HG03064 (cell line): Measurements from ENCODE around the gene PRODH2.
"Not testable (repeated sequence)": the region's sequence is repeated elsewhere in the genome, so short reads cannot be mapped to it uniquely, and the experiment has no call there.

Experiments
- ATAC-seq: cut with Tn5 transposase; IDR thresholded peaks from one replicate; pipeline ENCODE4 v1.9.1; 2021; ENCODE audit warnings: low read depth; ENCODE audit not compliant: unreplicated experiment

The PRODH2 gene

GRCh38 chr19:35843676-35844481 is 31.2 kb upstream of the PRODH2 start:
- ATAC-seq, result no peak

- ATAC-seq, result no peak
These were observed 30.1 kb upstream of the PRODH2 start for GRCh38 chr19:35842666-35843272.

GRCh38 chr19:35841961-35842595 is 29.4 kb upstream of the PRODH2 start:
- ATAC-seq, result no peak

- not testable (repeated sequence) for ATAC-seq
These were observed 23.5 kb upstream of the PRODH2 start for GRCh38 chr19:35836096-35836495.

- no peak for ATAC-seq
These were observed 21.3 kb upstream of the PRODH2 start for GRCh38 chr19:35833972-35834371.

GRCh38 chr19:35832054-35832453 is 19.4 kb upstream of the PRODH2 start:
- no peak for ATAC-seq

- ATAC-seq, result no peak
These were observed 18.3 kb upstream of the PRODH2 start for GRCh38 chr19:35830986-35831385.

GRCh38 chr19:35828692-35829301 is 16.2 kb upstream of the PRODH2 start:
- ATAC-seq, result no peak

- no peak for ATAC-seq
These were observed 11.5 kb upstream of the PRODH2 start for GRCh38 chr19:35824150-35824549.

GRCh38 chr19:35822579-35822978 is 9.9 kb upstream of the PRODH2 start:
- no peak for ATAC-seq

- ATAC-seq, result no peak
These were observed 5.8 kb upstream of the PRODH2 start for GRCh38 chr19:35818445-35818844.

- ATAC-seq, result no peak
These were observed 4.2 kb upstream of the PRODH2 start for GRCh38 chr19:35816846-35817245.

- no peak for ATAC-seq
These were observed 3.6 kb upstream of the PRODH2 start for GRCh38 chr19:35816262-35816661.

- ATAC-seq, result no peak
These were observed 622 bp upstream of the PRODH2 start for GRCh38 chr19:35813043-35813890.

- ATAC-seq, result no peak
These were observed 1.1 kb downstream of the PRODH2 start for GRCh38 chr19:35811317-35812219.

GRCh38 chr19:35807633-35808032 is 5.0 kb downstream of the PRODH2 start:
- ATAC-seq, result no peak

- ATAC-seq, result no peak
These were observed 6.0 kb downstream of the PRODH2 start for GRCh38 chr19:35806597-35806996.

- no peak for ATAC-seq
These were observed 7.0 kb downstream of the PRODH2 start for GRCh38 chr19:35805526-35806102.

- no peak for ATAC-seq
These were observed 10.8 kb downstream of the PRODH2 start for GRCh38 chr19:35801828-35802227.
